Measurements from ENCODE around the gene KHNYN. TPM values are rescaled to one million over a fixed set of nuclear protein-coding genes. Genes with fewer than 3 reads are reported as not detected.
A peak's percentile ranks its signal among the peaks of the same experiment; 100 is the strongest.
"Not testable (repeated sequence)": the region's sequence is repeated elsewhere in the genome, so short reads cannot be mapped to it uniquely, and the experiment has no call there.

The KHNYN gene
- total RNA-seq, result 100 to 1,000 TPM; 114 to 126 TPM

- H3K4me3 Mint-ChIP-seq, result peak within 1 kb of the TSS; percentile 92 to 93
- ATAC-seq (replicated peaks in 1 of 2) (peak; percentile 86 to 88), DNase-seq (peak; percentile 92 to 93)
- H3K4me1 Mint-ChIP-seq (ENCODE audit: low read depth), result peaks cover 57% of the 10 kb centered on the region
- no peaks in the 10 kb centered on the region for H3K9me3 Mint-ChIP-seq
- peak within 1 kb of the TSS; percentile 96 for H3K27ac Mint-ChIP-seq
- H3K27me3 Mint-ChIP-seq (ENCODE audit: low read depth), result no peaks in the 10 kb centered on the region
- peaks cover 10 to 19% of the 10 kb centered on the region in 2 donors for H3K36me3 Mint-ChIP-seq (ENCODE audit: insufficient read depth in 2 of 2)
These were observed at the start of gene KHNYN, which contains the start of gene CBLN3 for GRCh38 chr14:24429395-24430142. KHNYN (plus strand) TSS chr14:24429954; CDS start chr14:24430731, 777 bp downstream. CBLN3 (minus strand) TSS chr14:24429668; CDS start chr14:24429054, 614 bp downstream.

- DNase-seq (no peak), ATAC-seq (replicated peaks in 1 of 2) (peak in 1 of 2 donors; percentile 49)
- H3K27ac Mint-ChIP-seq, result no peak overlapping the region
- H3K9me3 Mint-ChIP-seq, result no peaks in the 10 kb centered on the region
- no peak overlapping the region for H3K4me3 Mint-ChIP-seq
- peaks cover 8% of the 10 kb centered on the region for H3K4me1 Mint-ChIP-seq (ENCODE audit: low read depth)
- H3K36me3 Mint-ChIP-seq (ENCODE audit: insufficient read depth in 2 of 2), result no peaks in the 10 kb centered on the region
- H3K27me3 Mint-ChIP-seq (ENCODE audit: low read depth), result no peaks in the 10 kb centered on the region
These were observed 48.2 kb upstream of the KHNYN start for GRCh38 chr14:24381363-24382063.

DNA sequence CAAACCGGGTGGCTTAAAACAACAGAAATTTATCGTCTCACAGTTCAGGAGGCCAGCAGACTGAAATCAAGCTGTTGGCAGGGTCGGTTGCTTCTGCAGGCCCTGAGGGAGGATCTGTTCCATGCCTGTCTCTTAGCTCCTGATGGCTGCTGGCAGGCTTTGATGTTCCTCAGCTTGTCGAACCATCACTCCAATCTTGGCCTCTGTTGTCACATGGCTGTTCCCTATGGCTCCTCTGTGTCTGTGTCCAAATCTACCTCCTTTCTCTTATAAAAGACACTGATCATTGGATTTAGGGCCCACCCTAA, 47.7 kb upstream of the KHNYN start:
- Mint-ChIP-seq H3K4me3 (no peak overlapping the region), H3K27ac (no peak overlapping the region), H3K9me3 (no peaks in the 10 kb centered on the region), H3K36me3 (ENCODE audit: insufficient read depth in 2 of 2) (no peaks in the 10 kb centered on the region), H3K27me3 (ENCODE audit: low read depth) (no peaks in the 10 kb centered on the region), H3K4me1 (ENCODE audit: low read depth) (peaks cover 8% of the 10 kb centered on the region)
- no peak for ATAC-seq (replicated peaks in 1 of 2)
- no peak for DNase-seq

DNA sequence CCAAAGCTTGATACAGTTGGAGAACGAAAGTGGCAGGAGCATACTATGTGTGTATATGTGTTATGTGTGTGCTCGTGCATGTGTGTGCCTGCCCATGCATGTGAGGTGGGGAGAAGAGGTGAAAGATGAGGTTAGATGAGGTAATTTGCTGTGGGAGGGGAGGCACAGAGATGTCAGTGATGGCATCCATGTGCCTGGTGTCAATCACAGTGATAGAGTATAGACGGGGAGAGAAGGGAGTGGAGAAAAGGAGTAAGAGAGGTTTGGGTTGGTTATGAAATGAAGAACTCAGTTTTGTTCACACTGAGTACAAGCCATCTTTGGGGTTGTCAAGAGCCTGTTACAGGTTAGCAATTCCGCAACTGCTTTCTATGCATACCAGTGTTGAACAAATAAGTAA, 45.6 kb upstream of the KHNYN start:
- peaks cover 8% of the 10 kb centered on the region for H3K4me1 Mint-ChIP-seq (ENCODE audit: low read depth)
- H3K36me3 Mint-ChIP-seq (ENCODE audit: insufficient read depth in 2 of 2), result no peaks in the 10 kb centered on the region
- DNase-seq (no peak), ATAC-seq (replicated peaks in 1 of 2) (no peak)
- no peaks in the 10 kb centered on the region for H3K27me3 Mint-ChIP-seq (ENCODE audit: low read depth)
- H3K4me3 Mint-ChIP-seq, result no peak overlapping the region
- no peaks in the 10 kb centered on the region for H3K9me3 Mint-ChIP-seq
- H3K27ac Mint-ChIP-seq, result no peak overlapping the region

GRCh38 chr14:24385524-24385923, 44.2 kb upstream of the KHNYN start:
- DNase-seq, result no peak
- ATAC-seq (replicated peaks in 1 of 2), result no peak
- H3K9me3 Mint-ChIP-seq, result no peaks in the 10 kb centered on the region
- H3K4me1 Mint-ChIP-seq (ENCODE audit: low read depth), result peaks cover 8% of the 10 kb centered on the region
- H3K27me3 Mint-ChIP-seq (ENCODE audit: low read depth), result no peaks in the 10 kb centered on the region
- H3K27ac Mint-ChIP-seq, result no peak overlapping the region
- H3K36me3 Mint-ChIP-seq (ENCODE audit: insufficient read depth in 2 of 2), result no peaks in the 10 kb centered on the region
- no peak overlapping the region for H3K4me3 Mint-ChIP-seq

DNA sequence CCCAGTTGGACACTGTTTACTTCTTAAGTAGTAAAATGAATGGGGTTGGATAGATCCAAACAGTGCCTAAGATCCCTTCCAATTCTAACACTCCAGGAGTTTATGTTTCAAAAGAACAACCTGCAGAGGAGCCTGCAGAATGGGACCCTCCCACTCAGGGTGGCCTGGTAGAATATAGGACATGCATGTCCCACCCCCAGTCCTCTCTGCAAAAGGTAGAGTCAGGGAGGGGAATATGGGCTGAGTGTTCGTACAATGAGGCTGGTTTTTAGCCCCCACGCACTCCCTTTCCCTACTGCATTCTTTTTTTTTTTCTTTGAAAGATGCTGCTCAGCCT, 42.8 kb upstream of the KHNYN start:
- Mint-ChIP-seq H3K36me3 (ENCODE audit: insufficient read depth in 2 of 2) (no peaks in the 10 kb centered on the region), H3K27me3 (ENCODE audit: low read depth) (peaks cover 11% of the 10 kb centered on the region), H3K4me1 (ENCODE audit: low read depth) (no peaks in the 10 kb centered on the region), H3K9me3 (no peaks in the 10 kb centered on the region), H3K27ac (no peak overlapping the region), H3K4me3 (no peak overlapping the region)
- no peak for ATAC-seq (replicated peaks in 1 of 2)
- no peak for DNase-seq

DNA sequence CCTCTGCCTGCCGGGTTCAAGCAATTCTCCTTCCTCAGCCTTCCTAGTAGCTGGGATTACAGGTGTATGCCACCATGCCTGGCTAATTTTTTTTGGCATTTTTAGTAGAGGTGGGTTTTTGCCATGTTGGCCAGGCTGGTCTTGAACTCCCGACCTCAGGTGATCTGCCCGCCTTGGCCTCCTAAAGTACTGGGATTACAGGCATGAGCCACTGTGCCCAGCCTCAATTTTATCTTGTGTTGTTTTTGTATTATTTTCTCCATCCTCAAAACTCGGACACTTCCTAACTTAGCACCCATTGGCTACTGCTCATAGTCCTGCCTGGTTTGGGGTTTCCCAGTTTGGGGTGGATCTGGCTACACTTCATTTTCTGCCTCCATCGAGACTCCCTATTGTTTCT, 42.2 kb upstream of the KHNYN start:
- H3K4me1 Mint-ChIP-seq (ENCODE audit: low read depth); H3K36me3 Mint-ChIP-seq (ENCODE audit: insufficient read depth in 2 of 2); H3K27ac Mint-ChIP-seq; ATAC-seq (replicated peaks in 1 of 2); DNase-seq; H3K9me3 Mint-ChIP-seq; H3K4me3 Mint-ChIP-seq: not testable (repeated sequence)
- peaks cover 11% of the 10 kb centered on the region for H3K27me3 Mint-ChIP-seq (ENCODE audit: low read depth)

DNA sequence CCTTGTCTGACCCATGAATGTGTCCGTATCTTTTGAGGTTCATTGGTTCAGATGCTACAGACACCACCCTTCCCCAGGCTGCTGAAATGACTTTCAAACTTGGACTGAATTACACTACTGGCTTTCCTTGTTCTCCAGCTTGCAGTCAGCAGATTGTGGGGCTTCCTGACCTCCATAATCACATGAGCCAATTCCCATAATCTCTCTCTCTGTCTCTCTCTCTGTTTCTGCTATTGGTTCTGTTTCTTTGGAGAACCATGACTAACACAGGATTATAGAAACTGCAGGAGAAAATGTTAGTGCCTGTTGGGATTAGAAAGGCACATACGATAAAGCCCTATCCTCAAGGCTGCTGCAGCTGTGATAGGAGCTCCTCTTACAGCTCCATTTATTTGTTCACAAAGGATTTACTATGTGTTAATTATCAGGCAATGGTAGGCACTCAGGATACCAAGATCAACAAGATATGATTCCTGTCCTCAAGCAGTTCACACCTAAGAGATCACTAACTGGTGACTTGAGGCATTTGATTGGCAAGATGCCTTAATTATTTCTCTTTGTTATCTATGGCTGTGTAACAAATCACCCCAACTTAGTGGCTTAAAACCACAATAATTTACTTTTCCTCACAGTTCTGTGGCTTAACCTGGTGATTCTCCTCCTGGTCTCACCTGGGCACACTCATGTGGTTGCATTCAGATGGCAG, 41.1 kb upstream of the KHNYN start:
- no peak for DNase-seq
- H3K27me3 Mint-ChIP-seq (ENCODE audit: low read depth), result peaks cover 11% of the 10 kb centered on the region
- no peaks in the 10 kb centered on the region for H3K9me3 Mint-ChIP-seq
- no peak overlapping the region for H3K27ac Mint-ChIP-seq
- H3K4me3 Mint-ChIP-seq, result no peak overlapping the region
- ATAC-seq (replicated peaks in 1 of 2), result no peak
- H3K4me1 Mint-ChIP-seq (ENCODE audit: low read depth), result no peaks in the 10 kb centered on the region
- no peaks in the 10 kb centered on the region for H3K36me3 Mint-ChIP-seq (ENCODE audit: insufficient read depth in 2 of 2)

DNA sequence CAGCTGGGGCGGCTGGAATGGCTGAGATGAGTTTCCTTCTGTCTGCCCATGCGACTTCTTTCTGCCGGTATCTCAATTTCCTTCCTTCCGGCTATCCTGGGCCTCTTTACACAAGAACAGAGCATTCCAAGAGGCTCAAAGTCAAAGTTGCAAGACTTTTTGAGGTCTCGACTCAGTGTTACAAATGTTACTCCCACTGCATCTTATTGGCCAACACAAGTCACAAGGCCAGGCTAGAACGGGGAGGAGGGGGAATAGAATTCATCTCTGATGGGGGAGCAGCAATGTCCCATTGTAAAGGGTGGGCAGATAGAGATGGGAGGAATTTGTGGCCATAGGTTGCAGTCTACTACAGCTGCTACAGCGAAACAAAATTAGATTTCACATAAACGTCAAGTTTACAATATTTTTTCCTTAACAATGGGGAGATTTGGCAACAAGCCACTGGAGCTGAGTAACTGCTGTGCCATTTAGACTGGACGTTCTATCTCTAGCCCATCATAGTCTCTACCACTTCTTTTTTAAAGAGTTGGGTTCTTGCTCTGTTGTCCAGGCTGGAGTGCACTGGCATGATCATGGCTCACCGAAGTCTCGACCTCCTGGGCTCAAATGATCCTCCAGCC, 40.4 kb upstream of the KHNYN start:
- Mint-ChIP-seq H3K4me3 (no peak overlapping the region), H3K36me3 (ENCODE audit: insufficient read depth in 2 of 2) (no peaks in the 10 kb centered on the region), H3K4me1 (ENCODE audit: low read depth) (no peaks in the 10 kb centered on the region), H3K27me3 (ENCODE audit: low read depth) (peaks cover 11% of the 10 kb centered on the region), H3K27ac (no peak overlapping the region), H3K9me3 (no peaks in the 10 kb centered on the region)
- ATAC-seq (replicated peaks in 1 of 2) (no peak), DNase-seq (no peak)

DNA sequence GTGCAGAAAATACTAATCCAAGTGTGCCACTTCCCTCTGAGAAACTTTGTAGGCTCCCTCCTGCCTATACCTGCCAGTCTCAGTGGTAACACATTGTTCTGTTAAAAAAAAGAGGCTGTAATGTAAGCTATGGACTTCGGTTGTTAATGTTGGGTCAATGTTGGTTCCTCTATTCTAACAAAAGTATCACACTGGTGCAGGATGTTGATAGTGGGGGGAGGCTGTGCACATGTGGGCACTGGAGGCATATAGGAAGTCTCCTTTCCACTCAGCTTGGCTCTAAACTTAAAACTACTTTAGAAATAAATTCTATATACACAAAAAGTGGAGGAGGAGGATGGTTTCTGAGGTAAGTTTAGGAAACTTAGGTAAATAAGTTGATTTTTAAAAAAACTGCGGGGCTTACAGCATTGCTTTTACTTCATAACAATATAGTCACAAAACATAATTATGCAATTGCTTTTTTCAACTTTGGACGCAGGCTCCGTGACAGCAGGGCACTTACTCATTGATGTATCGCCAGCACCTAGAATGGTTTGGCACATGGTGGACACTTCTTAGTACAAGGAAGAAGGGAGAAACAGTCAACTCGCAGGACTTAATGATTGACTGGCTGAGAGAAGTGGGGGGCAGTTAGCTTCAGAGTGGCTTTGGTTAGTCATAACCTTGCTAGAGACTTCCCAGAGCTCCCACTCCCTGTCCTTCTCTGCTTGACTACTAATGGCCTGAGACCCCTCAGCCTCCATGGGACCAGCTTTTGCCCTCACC, 38.9 kb upstream of the KHNYN start:
- H3K27ac Mint-ChIP-seq, result no peak overlapping the region
- DNase-seq (no peak), ATAC-seq (replicated peaks in 1 of 2) (no peak)
- no peak overlapping the region for H3K4me3 Mint-ChIP-seq
- H3K4me1 Mint-ChIP-seq (ENCODE audit: low read depth), result no peaks in the 10 kb centered on the region
- no peaks in the 10 kb centered on the region for H3K36me3 Mint-ChIP-seq (ENCODE audit: insufficient read depth in 2 of 2)
- no peaks in the 10 kb centered on the region for H3K9me3 Mint-ChIP-seq
- H3K27me3 Mint-ChIP-seq (ENCODE audit: low read depth), result peaks cover 11% of the 10 kb centered on the region

DNA sequence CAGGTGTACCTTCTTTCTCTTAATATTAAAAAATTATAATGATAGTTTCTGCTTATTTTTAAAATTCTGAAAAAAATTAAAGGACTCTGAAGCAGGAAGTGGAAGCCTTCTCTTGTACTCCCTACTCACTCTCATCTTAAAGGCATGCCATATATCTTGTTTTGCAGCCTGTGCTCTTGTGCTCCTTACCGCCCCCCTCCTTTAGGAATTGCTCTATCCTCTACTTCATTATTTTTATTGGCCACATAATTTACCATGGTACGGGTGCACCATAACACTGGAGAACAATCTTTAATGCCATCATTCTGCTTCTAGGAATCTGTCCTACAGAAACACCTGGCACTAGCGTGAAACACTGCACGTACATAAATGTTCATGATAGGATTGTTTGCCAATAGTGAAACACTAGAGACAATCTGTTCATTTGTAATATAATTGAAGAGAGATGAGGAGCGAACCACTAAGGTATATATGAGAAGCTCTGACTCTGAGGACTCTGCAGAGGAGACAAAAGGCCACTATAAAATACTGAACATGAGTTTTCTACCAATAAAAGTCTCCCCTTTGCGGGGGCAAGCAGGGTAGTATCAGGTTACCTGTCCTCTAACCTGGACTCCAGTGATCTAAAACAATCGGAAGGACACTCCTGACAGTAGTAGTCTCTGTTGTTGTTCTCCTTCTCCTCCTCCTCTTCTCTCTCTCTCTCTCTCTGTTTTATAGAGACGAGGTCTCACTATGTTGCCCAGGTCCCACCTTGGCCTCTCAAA, 37.2 kb upstream of the KHNYN start:
- no peak overlapping the region for H3K4me3 Mint-ChIP-seq
- H3K4me1 Mint-ChIP-seq (ENCODE audit: low read depth), result no peaks in the 10 kb centered on the region
- no peaks in the 10 kb centered on the region for H3K9me3 Mint-ChIP-seq
- DNase-seq (no peak), ATAC-seq (replicated peaks in 1 of 2) (no peak)
- no peaks in the 10 kb centered on the region for H3K36me3 Mint-ChIP-seq (ENCODE audit: insufficient read depth in 2 of 2)
- peaks cover 11% of the 10 kb centered on the region for H3K27me3 Mint-ChIP-seq (ENCODE audit: low read depth)
- H3K27ac Mint-ChIP-seq, result no peak overlapping the region

DNA sequence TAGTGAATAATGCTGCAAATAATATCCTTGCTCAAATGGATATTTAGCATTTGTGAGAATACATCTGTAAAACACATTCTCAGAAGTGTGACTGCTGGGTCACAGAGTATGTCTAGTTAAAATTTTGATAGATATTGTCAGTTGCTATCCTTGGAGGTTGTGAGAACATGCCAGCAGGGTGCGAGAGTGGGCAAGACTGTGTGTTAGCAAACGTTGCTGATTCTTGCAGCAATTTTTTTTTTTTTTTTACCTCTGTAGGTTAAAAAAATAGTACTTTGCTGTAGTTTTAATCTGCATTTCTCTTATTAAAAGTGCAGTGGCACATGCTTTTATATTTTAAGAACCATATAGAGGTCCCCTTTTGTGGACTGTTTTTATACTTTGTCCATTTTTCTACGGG, 35.5 kb upstream of the KHNYN start:
- H3K4me1 Mint-ChIP-seq (ENCODE audit: low read depth), result peaks cover 1% of the 10 kb centered on the region
- H3K27me3 Mint-ChIP-seq (ENCODE audit: low read depth), result peaks cover 12% of the 10 kb centered on the region
- no peaks in the 10 kb centered on the region for H3K36me3 Mint-ChIP-seq (ENCODE audit: insufficient read depth in 2 of 2)
- no peak overlapping the region for H3K4me3 Mint-ChIP-seq
- no peak overlapping the region for H3K27ac Mint-ChIP-seq
- DNase-seq (no peak), ATAC-seq (replicated peaks in 1 of 2) (no peak)
- no peaks in the 10 kb centered on the region for H3K9me3 Mint-ChIP-seq
